Muscle of leg (tissue), 11 donors: Measurements from ENCODE around the gene ARHGEF38. TPM values are rescaled to one million over a fixed set of nuclear protein-coding genes. Genes with fewer than 3 reads are reported as not detected.
"Not testable (repeated sequence)": the region's sequence is repeated elsewhere in the genome, so short reads cannot be mapped to it uniquely, and the experiment has no call there.

Experiments used
- DNase-seq: peaks from one replicate; pipeline ENCODE4 v3.0.0; 2013
- H3K27ac ChIP-seq: one replicate; pipeline ENCODE4 v1.5.1; 2013; ENCODE audit warnings: mild to moderate bottlenecking, low read length, control low read depth
- H3K27me3 ChIP-seq: one replicate; pipeline ENCODE4 v1.6.1; 2013; ENCODE audit warnings: low read length; ENCODE audit not compliant: control insufficient read depth, insufficient read depth
- H3K36me3 ChIP-seq: one replicate; pipeline ENCODE4 v1.6.1; 2013; ENCODE audit warnings: low read length; ENCODE audit not compliant: control insufficient read depth, insufficient read depth
- H3K4me1 ChIP-seq: one replicate; pipeline ENCODE4 v1.6.1; 2013; ENCODE audit warnings: low read length; ENCODE audit not compliant: control insufficient read depth, insufficient read depth
- H3K4me3 ChIP-seq: one replicate; pipeline ENCODE4 v1.5.1; 2013; ENCODE audit warnings: low read length, control low read depth
- H3K9me3 ChIP-seq: replicated peaks from 2 replicates; pipeline ENCODE4 v1.6.1; 2013; ENCODE audit warnings: low read depth, low read length; ENCODE audit not compliant: control insufficient read depth
- WGBS: methylation state at CpG from one replicate; pipeline ENCODE4 v1.1.5; 2013; ENCODE audit warnings: missing lambda C conversion rate; ENCODE audit not compliant: insufficient coverage; 5-methylcytosine and 5-hydroxymethylcytosine counted together
- polyA plus RNA-seq, 8 donors: library from polyadenylated mRNA; unstranded; fragments of 120-200 nt; gene quantifications; one replicate each; pipeline versions ENCODE4 v1.2.1 to v1.2.3, GENCODE V29; 2013; ENCODE audit warnings: inconsistent platforms in 1 of 8, low replicate concordance in 1 of 8; ENCODE audit not compliant: insufficient read length in 8 of 8, insufficient read depth in 1 of 8
- total RNA-seq: library from RNA; stranded (reverse); fragments of 120-200 nt; gene quantifications from one replicate; pipeline ENCODE4 v1.2.4, GENCODE V29; 2013

The ARHGEF38 gene
- total and polyA plus RNA-seq, 9 donors = 0.27 to 1.6 (median 0.86) TPM; not detected in 4

DNA sequence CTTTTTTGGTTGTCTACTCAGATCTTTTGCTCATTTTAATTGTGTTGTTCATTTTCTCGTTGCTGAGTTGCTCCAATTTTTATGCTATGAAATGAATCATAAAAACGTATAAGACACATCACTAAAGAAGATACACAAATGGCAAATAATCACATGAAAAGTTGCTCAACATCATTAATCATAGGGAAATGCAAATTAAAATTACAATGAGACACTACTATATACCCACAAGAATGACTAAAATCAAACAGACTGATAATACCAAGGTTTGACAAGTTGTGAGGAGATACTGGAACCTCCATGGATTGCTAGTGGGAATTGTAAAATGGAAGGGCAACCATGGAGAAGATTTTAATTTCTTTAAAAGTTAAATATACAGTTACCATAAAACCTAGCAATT lies 173.2 kb downstream of the ARHGEF38 start:
- Histone ChIP-seq H3K27ac (no peak overlapping the region), H3K27me3 (no peaks in the 10 kb centered on the region), H3K9me3 (peaks cover 3% of the 10 kb centered on the region), H3K4me3 (no peak overlapping the region), H3K36me3 (peaks cover 4% of the 10 kb centered on the region), H3K4me1 (no peaks in the 10 kb centered on the region)
- DNase-seq = no peak
- WGBS = no CpG with 5 or more reads among the region's 2 CpGs

DNA sequence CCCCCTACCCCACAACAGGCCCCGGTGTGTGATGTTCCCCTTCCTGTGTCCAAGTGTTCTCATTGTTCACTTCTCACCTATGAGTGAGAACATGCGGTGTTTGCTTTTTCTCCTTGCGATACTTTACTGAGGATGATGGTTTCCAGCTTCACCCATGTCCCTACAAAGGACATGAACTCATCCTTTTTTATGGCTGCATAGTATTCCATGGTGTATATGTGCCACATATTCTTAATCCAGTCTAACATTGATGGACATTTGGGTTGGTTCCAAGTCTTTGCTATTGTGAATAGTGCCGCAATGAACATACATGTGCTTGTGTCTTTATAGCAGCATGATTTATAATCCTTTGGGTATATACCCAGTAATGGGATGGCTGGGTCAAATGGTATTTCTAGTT lies 177.5 kb downstream of the ARHGEF38 start:
- not testable (repeated sequence) for H3K27me3 ChIP-seq, H3K9me3 ChIP-seq, H3K4me1 ChIP-seq, H3K36me3 ChIP-seq, DNase-seq, H3K27ac ChIP-seq, H3K4me3 ChIP-seq
- WGBS = 100% methylated on average over 1 of the region's 4 CpGs

Other genes starting within 250 kb of the ARHGEF38 start
- gene PPA2, start 78.6 kb upstream of the ARHGEF38 start, total RNA-seq = 69.7 TPM
- 10 to 100 TPM; 43.2 to 56.0 (median 49.6) TPM for gene PPA2, start 78.6 kb upstream of the ARHGEF38 start, polyA plus RNA-seq
- 18.7 TPM for gene INTS12, start 156.1 kb downstream of the ARHGEF38 start, total RNA-seq
- 10 to 100 TPM; 23.6 to 28.1 (median 25.9) TPM for gene INTS12, start 156.1 kb downstream of the ARHGEF38 start, polyA plus RNA-seq
- gene GSTCD, start 156.2 kb downstream of the ARHGEF38 start, total RNA-seq = 12.3 TPM
- 10 to 100 TPM in 2 of 8 donors, 1 to 10 TPM in 6; 6.1 to 10.9 (median 8.6) TPM for gene GSTCD, start 156.2 kb downstream of the ARHGEF38 start, polyA plus RNA-seq